AG04450 (cell line): Measurements from ENCODE around the gene PARD3B. TPM values are rescaled to one million over a fixed set of nuclear protein-coding genes. Genes with fewer than 3 reads are reported as not detected.

Source experiments
- CTCF ChIA-PET: fragments of 300-600, 350-600 bp; formaldehyde crosslinking; extraction: SDS; loops from one replicate; lab custom pipeline; 2022; ENCODE audit warnings: antibody characterized with exemption, inconsistent platforms; lab: Charles Lee
- POLR2A ChIA-PET: fragments of 350-600 bp; formaldehyde crosslinking; extraction: SDS; loops from one replicate; lab custom pipeline; 2021; ENCODE audit warnings: antibody characterized with exemption, inconsistent platforms; lab: Yijun Ruan, JAX
- DNase-seq: peaks from one replicate; pipeline ENCODE4 v3.0.0-alpha.2; 2011; ENCODE audit warnings: low read depth, low spot score
- H3K27ac ChIP-seq: one replicate; pipeline ENCODE4 v1.5.1; 2012; ENCODE audit warnings: low read depth, low read length, control low read depth
- H3K27me3 ChIP-seq: one replicate; pipeline ENCODE4 v1.6.0; 2012; ENCODE audit warnings: low read length; ENCODE audit not compliant: control insufficient read depth, insufficient read depth
- H3K4me3 ChIP-seq: 2 replicates; pipeline ENCODE4 v1.5.1; 2011; ENCODE audit warnings: mild to moderate bottlenecking, low read depth, low read length, control low read depth
- H3K9me3 ChIP-seq: 2 replicates; pipeline ENCODE4 v1.5.1; 2012; ENCODE audit warnings: low read length; ENCODE audit not compliant: control insufficient read depth, insufficient read depth
- polyA plus RNA-seq: library from polyadenylated mRNA; depleted of rRNA; stranded (reverse); fragments of >200 nt; gene quantifications from 2 replicates; pipeline ENCODE4 v1.2.3, GENCODE V29; 2011
- TF ChIP-seq, protein P1 (sequence below): IDR thresholded peaks from 2 replicates; pipeline ENCODE4 v1.5.1; 2011; ENCODE audit warnings: low read depth, low read length, control low read depth, inconsistent platforms

The PARD3B gene
- polyA plus RNA-seq, 1 experiment, result 8.5 TPM

DNA sequence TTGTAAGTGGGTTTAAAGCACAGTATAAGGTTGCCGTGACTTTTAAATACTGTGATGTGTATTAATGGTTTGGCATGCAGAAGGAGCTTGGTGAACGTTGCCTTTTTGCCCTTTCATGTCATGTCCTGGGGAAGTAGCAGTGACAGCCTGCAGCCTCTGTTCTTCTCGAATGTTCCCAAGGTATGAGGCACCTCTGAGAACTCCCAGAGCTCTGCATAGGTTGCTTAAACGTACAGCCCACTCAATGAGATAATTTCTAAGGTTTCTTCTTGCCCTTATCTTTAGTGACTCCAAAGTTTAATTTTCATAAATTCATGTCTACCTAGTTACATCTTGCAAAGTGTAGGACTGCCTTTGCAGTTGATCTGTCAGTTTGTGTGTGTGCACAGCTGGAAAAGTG is 36.7 kb downstream of the PARD3B start:
- POLR2A ChIA-PET, result no interaction called here
- DNase-seq, result no peak
- CTCF ChIA-PET, result no interaction called here
- no peaks in the 10 kb centered on the region for H3K9me3 ChIP-seq
- no peak overlapping the region for H3K27ac ChIP-seq
- H3K4me3 ChIP-seq, result no peak overlapping the region
- TF ChIP-seq, protein P1, sequence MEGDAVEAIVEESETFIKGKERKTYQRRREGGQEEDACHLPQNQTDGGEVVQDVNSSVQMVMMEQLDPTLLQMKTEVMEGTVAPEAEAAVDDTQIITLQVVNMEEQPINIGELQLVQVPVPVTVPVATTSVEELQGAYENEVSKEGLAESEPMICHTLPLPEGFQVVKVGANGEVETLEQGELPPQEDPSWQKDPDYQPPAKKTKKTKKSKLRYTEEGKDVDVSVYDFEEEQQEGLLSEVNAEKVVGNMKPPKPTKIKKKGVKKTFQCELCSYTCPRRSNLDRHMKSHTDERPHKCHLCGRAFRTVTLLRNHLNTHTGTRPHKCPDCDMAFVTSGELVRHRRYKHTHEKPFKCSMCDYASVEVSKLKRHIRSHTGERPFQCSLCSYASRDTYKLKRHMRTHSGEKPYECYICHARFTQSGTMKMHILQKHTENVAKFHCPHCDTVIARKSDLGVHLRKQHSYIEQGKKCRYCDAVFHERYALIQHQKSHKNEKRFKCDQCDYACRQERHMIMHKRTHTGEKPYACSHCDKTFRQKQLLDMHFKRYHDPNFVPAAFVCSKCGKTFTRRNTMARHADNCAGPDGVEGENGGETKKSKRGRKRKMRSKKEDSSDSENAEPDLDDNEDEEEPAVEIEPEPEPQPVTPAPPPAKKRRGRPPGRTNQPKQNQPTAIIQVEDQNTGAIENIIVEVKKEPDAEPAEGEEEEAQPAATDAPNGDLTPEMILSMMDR, result no peak
- no peaks in the 10 kb centered on the region for H3K27me3 ChIP-seq

DNA sequence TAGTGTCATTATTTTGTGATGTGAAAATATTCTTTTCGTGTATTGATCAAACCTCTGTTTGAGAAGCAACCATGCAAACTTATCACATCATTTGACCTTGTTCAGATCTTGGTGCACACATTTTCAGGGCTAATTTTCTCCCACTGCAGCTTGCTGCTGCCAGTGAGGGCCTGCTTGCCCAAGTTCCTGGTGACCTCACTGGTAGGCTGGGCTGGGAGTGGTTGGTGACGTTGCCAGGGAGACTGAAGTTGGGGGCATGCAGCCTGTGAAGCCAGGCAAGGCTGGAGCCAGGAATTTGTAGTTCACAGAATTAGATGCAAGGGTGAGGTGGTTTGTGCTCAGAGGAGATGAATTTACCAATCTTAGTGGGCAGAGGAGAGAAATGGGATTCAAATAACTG is 38.5 kb downstream of the PARD3B start:
- Histone ChIP-seq H3K4me3 (no peak overlapping the region), H3K27ac (no peak overlapping the region), H3K27me3 (no peaks in the 10 kb centered on the region), H3K9me3 (no peaks in the 10 kb centered on the region)
- POLR2A ChIA-PET, result no interaction called here
- DNase-seq, result no peak
- CTCF ChIA-PET, result no interaction called here
- TF ChIP-seq, protein P1, result no peak

DNA sequence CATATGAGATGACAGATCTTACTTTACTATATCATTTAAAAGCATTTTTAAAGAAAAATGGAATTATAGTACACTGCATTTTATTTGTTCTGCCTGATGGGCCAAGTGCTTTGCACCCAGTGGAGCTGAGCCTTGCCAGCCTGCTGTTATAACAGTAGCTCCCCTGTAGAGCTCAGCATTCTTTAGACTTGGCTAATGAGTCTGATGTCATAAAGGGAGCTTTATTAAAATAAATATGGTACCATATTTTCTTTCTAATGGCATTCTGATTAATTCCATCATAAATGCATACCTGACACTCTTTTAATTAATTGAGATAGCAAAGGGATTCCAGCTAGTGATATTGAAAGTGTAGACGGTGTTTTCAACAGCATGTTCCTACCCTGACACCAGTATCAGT is 40.7 kb downstream of the PARD3B start:
- ChIA-PET CTCF (interaction anchor here (0.9 kb wide), 1 partner anchor 408 kb away, joined by 3 read pairs; no protein-coding TSS in a partner anchor), POLR2A (interaction anchor here (1.1 kb wide), 1 partner anchor 133 kb away, joined by 3 read pairs; no protein-coding TSS in a partner anchor)
- H3K4me3 ChIP-seq, result no peak overlapping the region
- H3K27ac ChIP-seq, result no peak overlapping the region
- peaks cover 5% of the 10 kb centered on the region; the same call in 1 of the 2 replicates for H3K9me3 ChIP-seq
- TF ChIP-seq, protein P1, result no peak
- DNase-seq, result no peak
- no peaks in the 10 kb centered on the region for H3K27me3 ChIP-seq

DNA sequence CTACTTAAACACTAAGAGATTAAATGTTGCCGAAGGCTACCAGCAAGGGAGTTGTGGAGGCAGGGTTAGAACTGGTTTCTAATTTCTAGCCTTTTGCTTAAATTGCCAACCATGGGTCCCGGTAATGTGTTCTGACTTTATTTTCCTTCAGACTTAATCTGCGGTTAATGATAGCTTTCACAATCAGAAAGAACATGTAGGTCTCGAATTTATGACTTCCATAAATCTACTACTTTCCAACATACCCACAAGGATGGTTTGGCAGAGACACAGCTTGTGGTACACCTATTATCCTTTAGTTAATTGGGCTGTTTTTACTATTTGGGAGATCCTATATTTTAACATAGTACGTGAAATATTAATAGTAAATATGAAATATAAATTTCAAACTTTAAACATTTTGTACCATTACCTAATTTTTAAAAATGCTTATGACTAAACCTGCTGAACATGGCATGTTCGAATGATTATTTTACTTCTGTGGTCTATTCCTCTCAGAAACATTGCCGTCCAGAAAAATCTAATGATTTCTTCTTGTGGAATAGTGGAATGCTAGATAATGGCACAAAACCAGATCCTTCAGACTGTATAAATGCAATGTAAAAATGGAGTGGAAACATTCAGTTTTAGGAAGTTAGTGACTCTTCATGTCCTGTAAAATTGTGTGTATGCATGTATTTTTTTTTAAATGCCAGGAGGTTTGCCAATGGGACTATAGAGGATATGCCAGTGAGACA is 41.3 kb downstream of the PARD3B start:
- no peak for DNase-seq
- TF ChIP-seq, protein P1, result no peak
- no peak overlapping the region for H3K27ac ChIP-seq
- H3K9me3 ChIP-seq, result peaks cover 5% of the 10 kb centered on the region; the same call in 1 of the 2 replicates
- CTCF ChIA-PET, result interaction anchor here (0.9 kb wide), 1 partner anchor 408 kb away, joined by 3 read pairs; no protein-coding TSS in a partner anchor
- no peaks in the 10 kb centered on the region for H3K27me3 ChIP-seq
- no peak overlapping the region for H3K4me3 ChIP-seq
- POLR2A ChIA-PET, result no interaction called here

DNA sequence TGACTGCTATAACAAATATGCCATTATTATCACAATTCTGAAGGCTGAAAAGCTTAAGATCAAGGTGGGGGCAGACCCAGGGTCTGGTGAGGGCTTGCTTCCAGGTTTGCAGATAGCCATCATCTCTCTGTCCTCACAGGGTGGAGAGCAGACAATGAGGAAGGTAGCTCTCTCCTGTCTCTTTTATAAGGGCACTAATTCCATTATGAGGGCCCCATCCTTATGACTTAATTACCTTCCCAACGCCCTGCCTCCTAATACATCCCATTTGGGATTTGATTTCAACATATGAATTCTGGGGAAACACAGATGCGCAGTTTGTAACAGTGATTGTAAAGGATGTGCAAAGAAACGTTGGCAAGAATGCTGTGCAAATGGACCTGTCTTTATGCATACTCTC is 44.8 kb downstream of the PARD3B start:
- Histone ChIP-seq H3K27ac (no peak overlapping the region), H3K27me3 (no peaks in the 10 kb centered on the region), H3K4me3 (no peak overlapping the region), H3K9me3 (peaks cover 5% of the 10 kb centered on the region; the same call in 1 of the 2 replicates)
- CTCF ChIA-PET, result no interaction called here
- POLR2A ChIA-PET, result no interaction called here
- DNase-seq, result no peak
- TF ChIP-seq, protein P1, result no peak
